ENCODE results near the gene NUDCD2. TPM values are rescaled to one million over a fixed set of nuclear protein-coding genes. Genes with fewer than 3 reads are reported as not detected.

Gene NUDCD2, protein sequence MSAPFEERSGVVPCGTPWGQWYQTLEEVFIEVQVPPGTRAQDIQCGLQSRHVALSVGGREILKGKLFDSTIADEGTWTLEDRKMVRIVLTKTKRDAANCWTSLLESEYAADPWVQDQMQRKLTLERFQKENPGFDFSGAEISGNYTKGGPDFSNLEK
- total RNA-seq (46.9 and 50.3 TPM in 2 replicates), polyA plus RNA-seq (2.4 and 3.9 TPM in 2 replicates), polyA minus RNA-seq (1.7 and 4.0 TPM in 2 replicates), Bru-seq, nascent RNA (percentile 72 among the genes with signal in this experiment), BruChase-seq, experiment 1, labeled RNA remaining after a 6-hour chase (percentile 78 among the genes with signal in this experiment), BruChase-seq, experiment 2, labeled RNA remaining after a 2-hour chase (percentile 62 among the genes with signal in this experiment)
- polyA plus RNA-seq (2011; cell fraction: cytosol; rRNA removed) = 6.5 and 6.8 TPM in 2 replicates
- polyA plus RNA-seq (2011; cell fraction: nucleus; rRNA removed) = 4.1 and 5.5 TPM in 2 replicates
- polyA plus RNA-seq (2012) = 21.8 and 24.3 TPM in 2 replicates
- 7.7 TPM for polyA minus RNA-seq (2011; cell fraction: cytosol; rRNA and poly(A)+ RNA removed)
- 3.3 and 5.9 TPM in 2 replicates for polyA minus RNA-seq (2011; cell fraction: nucleus; rRNA and poly(A)+ RNA removed)
- long read RNA-seq, full-length matches to known transcripts = 219 of 276 reads
- long read RNA-seq, partial matches to known transcripts = 1 of 276 reads
- long read RNA-seq, other reads (novel, unspliced or antisense) = 56 of 276 reads

GRCh38 chr5:163459819-163460561 is at the start of gene NUDCD2:
Gene NUDCD2 (minus strand): TSS chr5:163460102. CDS start chr5:163460050, 52 bp downstream.
- Histone ChIP-seq H3K36me3 (ENCODE audit: control insufficient read depth in 2 of 2, extremely low read depth in 1 of 2, insufficient read depth in 2 of 2, low read length in 2 of 2) (no peaks in the 10 kb centered on the region), H3K9me3 (replicated peaks; ENCODE audit: control insufficient read depth, insufficient read depth, low read length) (no peaks in the 10 kb centered on the region), H4K20me1 (replicated peaks; ENCODE audit: control insufficient read depth, extremely low read depth, insufficient read depth, low read length) (no peaks in the 10 kb centered on the region), H3K9me1 (replicated peaks; ENCODE audit: control insufficient read depth, extremely low read depth, insufficient read depth, low read length) (no peaks in the 10 kb centered on the region), H3K27me3 (ENCODE audit: control insufficient read depth in 2 of 2, insufficient read depth in 2 of 2, low read length in 2 of 2) (no peaks in the 10 kb centered on the region), H3K4me3 (replicated peaks in 1 of 3; ENCODE audit: insufficient read depth in 1 of 3, low read depth in 1 of 3, low read length in 3 of 3) (peak within 1 kb of the TSS; percentile 85 to 96 (median 92)), H3K4me1 (ENCODE audit: control insufficient read depth, extremely low read depth, insufficient read depth, low read length) (peaks cover 21% of the 10 kb centered on the region), H3K9ac (replicated peaks; ENCODE audit: extremely low read depth, insufficient read depth, low read length) (peak within 1 kb of the TSS; percentile 96), H3K79me2 (ENCODE audit: control insufficient read depth, insufficient read depth, low read length) (peaks cover 39% of the 10 kb centered on the region), H2AFZ (ENCODE audit: low read depth, low read length) (peak within 1 kb of the TSS; percentile 92), H3K27ac (ENCODE audit: insufficient read depth, low read depth, low read length) (peak within 1 kb of the TSS; percentile 99), H3K4me2 (ENCODE audit: insufficient read depth, low read length) (peak within 1 kb of the TSS; percentile 99)
- intact Hi-C loops (cut with micrococcal nuclease) = loop anchor here (1.0 to 5.0 kb wide), 5 partner anchors 23 to 407 kb away; partner anchors contain the start of gene CCNG1
- dilution Hi-C loops (cut with MboI; ENCODE audit: extremely low pct_ligation_motif_present, low sequenced_read_pairs) = no loop called here
- ChIA-PET CTCF (interaction anchor here (0.7 to 4.0 kb wide), 8 partner anchors 13 to 51 kb away, joined by 3 to 15 read pairs (median 7); partner anchors contain the start of genes CCNG1 and MAT2B), POLR2A (interaction anchor here (0.7 to 3.9 kb wide), 5 partner anchors 21 to 299 kb away, joined by 3 to 34 read pairs (median 8); partner anchors contain the start of genes CCNG1 and MAT2B)
- TF ChIP-seq POLR2A (IDR thresholded peaks at IDR 0.05; ENCODE audit: low read depth, low read length) (peak; percentile 95), JUN (IDR thresholded peaks at IDR 0.05; ENCODE audit: borderline replicate concordance, insufficient read depth, insufficient read length, low read depth) (no peak), EZH2 (IDR thresholded peaks at IDR 0.05; ENCODE audit: borderline replicate concordance, low read depth, low read length, severe bottlenecking) (no peak), POLR2AphosphoS5 (IDR thresholded peaks at IDR 0.05; ENCODE audit: insufficient read depth, low read depth, low read length) (peak; percentile 91), MYC (IDR thresholded peaks at IDR 0.05; ENCODE audit: low read depth, low read length) (no peak)
- TF ChIP-seq, protein P1, sequence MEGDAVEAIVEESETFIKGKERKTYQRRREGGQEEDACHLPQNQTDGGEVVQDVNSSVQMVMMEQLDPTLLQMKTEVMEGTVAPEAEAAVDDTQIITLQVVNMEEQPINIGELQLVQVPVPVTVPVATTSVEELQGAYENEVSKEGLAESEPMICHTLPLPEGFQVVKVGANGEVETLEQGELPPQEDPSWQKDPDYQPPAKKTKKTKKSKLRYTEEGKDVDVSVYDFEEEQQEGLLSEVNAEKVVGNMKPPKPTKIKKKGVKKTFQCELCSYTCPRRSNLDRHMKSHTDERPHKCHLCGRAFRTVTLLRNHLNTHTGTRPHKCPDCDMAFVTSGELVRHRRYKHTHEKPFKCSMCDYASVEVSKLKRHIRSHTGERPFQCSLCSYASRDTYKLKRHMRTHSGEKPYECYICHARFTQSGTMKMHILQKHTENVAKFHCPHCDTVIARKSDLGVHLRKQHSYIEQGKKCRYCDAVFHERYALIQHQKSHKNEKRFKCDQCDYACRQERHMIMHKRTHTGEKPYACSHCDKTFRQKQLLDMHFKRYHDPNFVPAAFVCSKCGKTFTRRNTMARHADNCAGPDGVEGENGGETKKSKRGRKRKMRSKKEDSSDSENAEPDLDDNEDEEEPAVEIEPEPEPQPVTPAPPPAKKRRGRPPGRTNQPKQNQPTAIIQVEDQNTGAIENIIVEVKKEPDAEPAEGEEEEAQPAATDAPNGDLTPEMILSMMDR (IDR thresholded peaks at IDR 0.05; ENCODE audit: extremely low read depth in 1 of 2, insufficient read depth in 1 of 2, low read depth in 1 of 2, low read length in 2 of 2) = peak; percentile 11 to 45
- DNase-seq (ENCODE audit: low read depth, low spot score) (peak; percentile 99), FAIRE-seq (peak; percentile 93)
- BruUV-seq (replicated peaks) = no TSS peak

Data from endothelial cell of umbilical vein (primary cell).